Endodermal cell (in vitro differentiated cells): ENCODE measurements around the gene DENND5A. TPM values are rescaled to one million over a fixed set of nuclear protein-coding genes. Genes with fewer than 3 reads are reported as not detected.
A peak's percentile ranks its signal among the peaks of the same experiment; 100 is the strongest.

ENCODE experiments used
- DNase-seq: peaks from one replicate; pipeline ENCODE4 v3.0.0-alpha.2; 2017
- H3K27ac ChIP-seq: 2 replicates; pipeline ENCODE4 v1.5.1; 2013; ENCODE audit warnings: mild to moderate bottlenecking, low read depth, low read length, moderate library complexity
- H3K27me3 ChIP-seq: 2 replicates; pipeline ENCODE4 v1.6.1; 2013; ENCODE audit warnings: mild to moderate bottlenecking, low read length, moderate library complexity; ENCODE audit not compliant: insufficient read depth, control insufficient read depth, poor library complexity, severe bottlenecking
- H3K36me3 ChIP-seq: 2 replicates; pipeline ENCODE4 v1.7.0; 2013; ENCODE audit warnings: mild to moderate bottlenecking, low read length, moderate library complexity; ENCODE audit not compliant: control insufficient read depth, insufficient read depth
- H3K4me1 ChIP-seq: one replicate; pipeline ENCODE4 v1.7.0; 2013; ENCODE audit warnings: low read length; ENCODE audit not compliant: control insufficient read depth, insufficient read depth
- H3K4me3 ChIP-seq: 2 replicates; pipeline ENCODE4 v1.5.1; 2013; ENCODE audit warnings: mild to moderate bottlenecking, low read length, moderate library complexity
- H3K9ac ChIP-seq: 2 replicates; pipeline ENCODE4 v1.6.1; 2013; ENCODE audit warnings: mild to moderate bottlenecking, low read length, moderate library complexity; ENCODE audit not compliant: poor library complexity, severe bottlenecking; ENCODE audit errors: extremely low read depth
- H3K9me3 ChIP-seq: 2 replicates; pipeline ENCODE4 v1.6.1; 2013; ENCODE audit warnings: mild to moderate bottlenecking, low read length, moderate library complexity; ENCODE audit not compliant: control insufficient read depth
- H3K27ac Mint-ChIP-seq: 2 replicates; pipeline ENCODE4 v1.8.0; 2020; ENCODE audit warnings: mixed read lengths
- H3K27me3 Mint-ChIP-seq: 2 replicates; pipeline ENCODE4 v1.8.0; 2021; ENCODE audit warnings: mild to moderate bottlenecking, mixed read lengths; ENCODE audit not compliant: insufficient read depth
- H3K36me3 Mint-ChIP-seq: 2 replicates; pipeline ENCODE4 v1.8.0; 2020; ENCODE audit warnings: low read depth, mixed read lengths
- H3K4me1 Mint-ChIP-seq: 2 replicates; pipeline ENCODE4 v1.8.0; 2020; ENCODE audit warnings: mixed read lengths
- H3K4me3 Mint-ChIP-seq: 2 replicates; pipeline ENCODE4 v1.8.0; 2020; ENCODE audit warnings: mild to moderate bottlenecking, moderate library complexity, mixed read lengths
- H3K9me3 Mint-ChIP-seq: 2 replicates; pipeline ENCODE4 v1.8.0; 2020; ENCODE audit warnings: mild to moderate bottlenecking, mixed read lengths
- WGBS, 2 experiments: methylation state at CpG; one replicate each; pipeline versions ENCODE4 v1.1.5 to v1.1.7; 2013; ENCODE audit warnings: missing lambda C conversion rate in 2 of 2, mixed read lengths in 1 of 2; ENCODE audit not compliant: insufficient coverage in 1 of 2, insufficient read length in 1 of 2; 5-methylcytosine and 5-hydroxymethylcytosine counted together
- total RNA-seq, 2 donors: library from RNA; stranded (reverse); fragmentation: NEBNext Ultra II Directional in 1 of 2; extraction: Animal tissue kit (Norgen Biotek cat#: 25700) in 1 of 2; gene quantifications; 2 replicates in 1 of 2; 3 replicates in 1 of 2; pipeline ENCODE4 v1.2.1, GENCODE V29; 2021
- TF ChIP-seq, protein P1 (sequence below): fragments of 200-600 bp; sonication (generic); conservative IDR thresholded peaks from 2 replicates; pipeline ENCODE4 v1.5.0; 2021; ENCODE audit warnings: antibody characterized with exemption, mild to moderate bottlenecking

DENND5A gene
- total RNA-seq, 2 donors from 2014 or later: 119 to 171 TPM

DNA sequence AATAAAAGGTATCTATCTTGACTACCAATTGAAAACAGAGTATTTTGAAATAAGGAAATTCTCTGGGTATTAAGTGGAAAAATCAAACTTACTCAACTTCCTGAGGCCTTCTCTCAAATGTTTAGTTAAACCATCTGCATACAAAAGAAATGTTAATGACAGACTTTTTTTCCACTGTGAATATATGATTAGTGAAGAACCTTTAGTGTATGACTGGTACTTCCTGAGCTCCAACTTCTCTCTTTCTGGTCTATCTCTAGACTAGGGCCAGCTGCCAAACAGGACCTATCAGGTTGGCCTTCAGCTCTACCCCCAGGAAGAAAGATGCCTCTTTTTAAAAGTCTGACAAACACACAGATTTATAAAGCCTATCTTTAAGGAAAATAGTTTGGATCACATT is 105.0 kb downstream of the DENND5A start:
- H3K36me3 ChIP-seq: peaks cover 68% of the 10 kb centered on the region
- no peaks in the 10 kb centered on the region for H3K27me3 ChIP-seq
- peaks cover 12% of the 10 kb centered on the region for H3K4me1 Mint-ChIP-seq
- H3K27ac Mint-ChIP-seq: peak overlapping the region; percentile 9
- DNase-seq: no peak
- H3K4me3 ChIP-seq: no peak overlapping the region
- no peak overlapping the region for H3K9ac ChIP-seq
- no peak overlapping the region for H3K4me3 Mint-ChIP-seq
- no peaks in the 10 kb centered on the region for H3K9me3 Mint-ChIP-seq
- peaks cover 42% of the 10 kb centered on the region for H3K36me3 Mint-ChIP-seq
- no peaks in the 10 kb centered on the region for H3K27me3 Mint-ChIP-seq
- no peak overlapping the region for H3K27ac ChIP-seq
- TF ChIP-seq, protein P1, sequence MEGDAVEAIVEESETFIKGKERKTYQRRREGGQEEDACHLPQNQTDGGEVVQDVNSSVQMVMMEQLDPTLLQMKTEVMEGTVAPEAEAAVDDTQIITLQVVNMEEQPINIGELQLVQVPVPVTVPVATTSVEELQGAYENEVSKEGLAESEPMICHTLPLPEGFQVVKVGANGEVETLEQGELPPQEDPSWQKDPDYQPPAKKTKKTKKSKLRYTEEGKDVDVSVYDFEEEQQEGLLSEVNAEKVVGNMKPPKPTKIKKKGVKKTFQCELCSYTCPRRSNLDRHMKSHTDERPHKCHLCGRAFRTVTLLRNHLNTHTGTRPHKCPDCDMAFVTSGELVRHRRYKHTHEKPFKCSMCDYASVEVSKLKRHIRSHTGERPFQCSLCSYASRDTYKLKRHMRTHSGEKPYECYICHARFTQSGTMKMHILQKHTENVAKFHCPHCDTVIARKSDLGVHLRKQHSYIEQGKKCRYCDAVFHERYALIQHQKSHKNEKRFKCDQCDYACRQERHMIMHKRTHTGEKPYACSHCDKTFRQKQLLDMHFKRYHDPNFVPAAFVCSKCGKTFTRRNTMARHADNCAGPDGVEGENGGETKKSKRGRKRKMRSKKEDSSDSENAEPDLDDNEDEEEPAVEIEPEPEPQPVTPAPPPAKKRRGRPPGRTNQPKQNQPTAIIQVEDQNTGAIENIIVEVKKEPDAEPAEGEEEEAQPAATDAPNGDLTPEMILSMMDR: no peak
- H3K4me1 ChIP-seq: no peaks in the 10 kb centered on the region
- H3K9me3 ChIP-seq: no peaks in the 10 kb centered on the region

- Histone ChIP-seq H3K27me3 (no peaks in the 10 kb centered on the region), H3K9ac (no peak overlapping the region), H3K9me3 (no peaks in the 10 kb centered on the region), H3K36me3 (peaks cover 65% of the 10 kb centered on the region), H3K4me1 (no peaks in the 10 kb centered on the region), H3K4me3 (no peak overlapping the region), H3K27ac (no peak overlapping the region)
- Mint-ChIP-seq H3K36me3 (peaks cover 39% of the 10 kb centered on the region), H3K4me1 (peaks cover 14% of the 10 kb centered on the region), H3K27ac (no peak overlapping the region), H3K9me3 (no peaks in the 10 kb centered on the region), H3K27me3 (no peaks in the 10 kb centered on the region), H3K4me3 (no peak overlapping the region)
- no peak for DNase-seq
- TF ChIP-seq, protein P1: no peak
These were observed 106.2 kb downstream of the DENND5A start for GRCh38 chr11:9158898-9159391.

- no peak overlapping the region for H3K27ac ChIP-seq
- no peaks in the 10 kb centered on the region for H3K9me3 ChIP-seq
- Mint-ChIP-seq H3K4me3 (no peak overlapping the region), H3K4me1 (peaks cover 25% of the 10 kb centered on the region), H3K27me3 (no peaks in the 10 kb centered on the region), H3K36me3 (peaks cover 45% of the 10 kb centered on the region), H3K27ac (peak overlapping the region; percentile 93), H3K9me3 (no peaks in the 10 kb centered on the region)
- no peaks in the 10 kb centered on the region for H3K4me1 ChIP-seq
- DNase-seq: no peak
- H3K27me3 ChIP-seq: no peaks in the 10 kb centered on the region
- H3K36me3 ChIP-seq: peaks cover 68% of the 10 kb centered on the region
- TF ChIP-seq, protein P1: no peak
- no peak overlapping the region for H3K4me3 ChIP-seq
- H3K9ac ChIP-seq: no peak overlapping the region
- 45 to 88% methylated on average over 4 of the region's 4 CpGs for WGBS, 2 experiments
These were observed 109.2 kb downstream of the DENND5A start for GRCh38 chr11:9155930-9156329.
